Measurements from ENCODE around the gene FBXW12. TPM values are rescaled to one million over a fixed set of nuclear protein-coding genes. Genes with fewer than 3 reads are reported as not detected.

The FBXW12 gene
- total and polyA plus RNA-seq, 4 donors = not detected

DNA sequence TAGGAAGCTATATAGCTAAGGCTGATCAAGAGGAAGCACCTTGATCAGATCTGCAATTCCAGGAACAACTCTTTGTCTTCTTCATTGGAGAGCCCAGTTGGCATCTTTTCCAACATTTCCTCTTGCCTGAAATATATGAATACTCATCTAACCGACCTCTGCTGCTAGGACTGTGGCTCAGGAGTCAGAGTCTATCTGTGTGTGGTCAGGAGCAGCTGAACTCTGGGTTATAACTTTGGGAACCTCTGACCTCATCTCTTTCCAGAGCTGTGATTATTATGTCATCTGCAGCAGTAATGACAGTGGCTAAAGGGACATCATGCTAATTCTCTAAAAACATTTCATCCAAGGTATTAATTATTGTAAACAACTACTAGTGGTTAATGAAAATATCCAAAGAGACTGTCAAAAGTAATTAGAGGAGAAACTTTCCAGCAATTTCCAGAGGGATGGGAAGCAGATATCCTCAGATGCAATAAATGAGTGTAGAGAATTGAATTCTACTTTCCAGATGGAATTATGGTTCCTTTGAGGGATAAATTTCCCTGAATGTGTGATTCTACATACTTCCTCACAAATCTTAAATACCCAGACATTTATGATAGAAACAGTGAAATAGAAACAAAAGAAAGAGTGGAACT is 27.0 kb upstream of the FBXW12 start:
- no peak for DNase-seq (ENCODE audit: low spot score)
- H3K4me1 ChIP-seq (ENCODE audit: control insufficient read depth in 4 of 4, insufficient read depth in 4 of 4, low read length in 3 of 4) = no peaks in the 10 kb centered on the region
- H3K36me3 ChIP-seq (ENCODE audit: control insufficient read depth in 4 of 4, insufficient read depth in 3 of 4, low read depth in 1 of 4, low read length in 3 of 4) = no peaks in the 10 kb centered on the region
- no peak overlapping the region for H3K4me3 ChIP-seq (ENCODE audit: low read depth in 1 of 3, low read length in 3 of 3)
- no peaks in the 10 kb centered on the region for H3K9me3 ChIP-seq (ENCODE audit: control insufficient read depth in 4 of 4, low read length in 3 of 4)
- no peaks in the 10 kb centered on the region for H3K27me3 ChIP-seq (ENCODE audit: control insufficient read depth in 4 of 4, insufficient read depth in 4 of 4, low read length in 3 of 4)
- WGBS = 33% methylated on average over 1 of the region's 1 CpG
- no peak for TF ChIP-seq RXRA (IDR thresholded peaks at IDR 0.05)
- TF ChIP-seq FOXA1 (IDR thresholded peaks at IDR 0.05) = no peak
- TF ChIP-seq, protein P1, sequence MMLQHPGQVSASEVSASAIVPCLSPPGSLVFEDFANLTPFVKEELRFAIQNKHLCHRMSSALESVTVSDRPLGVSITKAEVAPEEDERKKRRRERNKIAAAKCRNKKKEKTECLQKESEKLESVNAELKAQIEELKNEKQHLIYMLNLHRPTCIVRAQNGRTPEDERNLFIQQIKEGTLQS (IDR thresholded peaks at IDR 0.05) = no peak
- no peak for TF ChIP-seq RAD21 (IDR thresholded peaks at IDR 0.05)
- TF ChIP-seq, protein P2, sequence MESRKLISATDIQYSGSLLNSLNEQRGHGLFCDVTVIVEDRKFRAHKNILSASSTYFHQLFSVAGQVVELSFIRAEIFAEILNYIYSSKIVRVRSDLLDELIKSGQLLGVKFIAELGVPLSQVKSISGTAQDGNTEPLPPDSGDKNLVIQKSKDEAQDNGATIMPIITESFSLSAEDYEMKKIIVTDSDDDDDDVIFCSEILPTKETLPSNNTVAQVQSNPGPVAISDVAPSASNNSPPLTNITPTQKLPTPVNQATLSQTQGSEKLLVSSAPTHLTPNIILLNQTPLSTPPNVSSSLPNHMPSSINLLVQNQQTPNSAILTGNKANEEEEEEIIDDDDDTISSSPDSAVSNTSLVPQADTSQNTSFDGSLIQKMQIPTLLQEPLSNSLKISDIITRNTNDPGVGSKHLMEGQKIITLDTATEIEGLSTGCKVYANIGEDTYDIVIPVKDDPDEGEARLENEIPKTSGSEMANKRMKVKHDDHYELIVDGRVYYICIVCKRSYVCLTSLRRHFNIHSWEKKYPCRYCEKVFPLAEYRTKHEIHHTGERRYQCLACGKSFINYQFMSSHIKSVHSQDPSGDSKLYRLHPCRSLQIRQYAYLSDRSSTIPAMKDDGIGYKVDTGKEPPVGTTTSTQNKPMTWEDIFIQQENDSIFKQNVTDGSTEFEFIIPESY (IDR thresholded peaks at IDR 0.05) = no peak
- TF ChIP-seq NR2F2 (IDR thresholded peaks at IDR 0.05) = no peak
- TF ChIP-seq, protein P3, sequence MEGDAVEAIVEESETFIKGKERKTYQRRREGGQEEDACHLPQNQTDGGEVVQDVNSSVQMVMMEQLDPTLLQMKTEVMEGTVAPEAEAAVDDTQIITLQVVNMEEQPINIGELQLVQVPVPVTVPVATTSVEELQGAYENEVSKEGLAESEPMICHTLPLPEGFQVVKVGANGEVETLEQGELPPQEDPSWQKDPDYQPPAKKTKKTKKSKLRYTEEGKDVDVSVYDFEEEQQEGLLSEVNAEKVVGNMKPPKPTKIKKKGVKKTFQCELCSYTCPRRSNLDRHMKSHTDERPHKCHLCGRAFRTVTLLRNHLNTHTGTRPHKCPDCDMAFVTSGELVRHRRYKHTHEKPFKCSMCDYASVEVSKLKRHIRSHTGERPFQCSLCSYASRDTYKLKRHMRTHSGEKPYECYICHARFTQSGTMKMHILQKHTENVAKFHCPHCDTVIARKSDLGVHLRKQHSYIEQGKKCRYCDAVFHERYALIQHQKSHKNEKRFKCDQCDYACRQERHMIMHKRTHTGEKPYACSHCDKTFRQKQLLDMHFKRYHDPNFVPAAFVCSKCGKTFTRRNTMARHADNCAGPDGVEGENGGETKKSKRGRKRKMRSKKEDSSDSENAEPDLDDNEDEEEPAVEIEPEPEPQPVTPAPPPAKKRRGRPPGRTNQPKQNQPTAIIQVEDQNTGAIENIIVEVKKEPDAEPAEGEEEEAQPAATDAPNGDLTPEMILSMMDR (IDR thresholded peaks at IDR 0.05; ENCODE audit: low read depth, low read length, missing input control) = no peak
- TF ChIP-seq TAF1 (conservative IDR thresholded peaks at IDR 0.05) = no peak
- TF ChIP-seq SP1 (IDR thresholded peaks at IDR 0.05) = no peak
- no peak for TF ChIP-seq JUND (IDR thresholded peaks at IDR 0.05)
- TF ChIP-seq, protein P4, sequence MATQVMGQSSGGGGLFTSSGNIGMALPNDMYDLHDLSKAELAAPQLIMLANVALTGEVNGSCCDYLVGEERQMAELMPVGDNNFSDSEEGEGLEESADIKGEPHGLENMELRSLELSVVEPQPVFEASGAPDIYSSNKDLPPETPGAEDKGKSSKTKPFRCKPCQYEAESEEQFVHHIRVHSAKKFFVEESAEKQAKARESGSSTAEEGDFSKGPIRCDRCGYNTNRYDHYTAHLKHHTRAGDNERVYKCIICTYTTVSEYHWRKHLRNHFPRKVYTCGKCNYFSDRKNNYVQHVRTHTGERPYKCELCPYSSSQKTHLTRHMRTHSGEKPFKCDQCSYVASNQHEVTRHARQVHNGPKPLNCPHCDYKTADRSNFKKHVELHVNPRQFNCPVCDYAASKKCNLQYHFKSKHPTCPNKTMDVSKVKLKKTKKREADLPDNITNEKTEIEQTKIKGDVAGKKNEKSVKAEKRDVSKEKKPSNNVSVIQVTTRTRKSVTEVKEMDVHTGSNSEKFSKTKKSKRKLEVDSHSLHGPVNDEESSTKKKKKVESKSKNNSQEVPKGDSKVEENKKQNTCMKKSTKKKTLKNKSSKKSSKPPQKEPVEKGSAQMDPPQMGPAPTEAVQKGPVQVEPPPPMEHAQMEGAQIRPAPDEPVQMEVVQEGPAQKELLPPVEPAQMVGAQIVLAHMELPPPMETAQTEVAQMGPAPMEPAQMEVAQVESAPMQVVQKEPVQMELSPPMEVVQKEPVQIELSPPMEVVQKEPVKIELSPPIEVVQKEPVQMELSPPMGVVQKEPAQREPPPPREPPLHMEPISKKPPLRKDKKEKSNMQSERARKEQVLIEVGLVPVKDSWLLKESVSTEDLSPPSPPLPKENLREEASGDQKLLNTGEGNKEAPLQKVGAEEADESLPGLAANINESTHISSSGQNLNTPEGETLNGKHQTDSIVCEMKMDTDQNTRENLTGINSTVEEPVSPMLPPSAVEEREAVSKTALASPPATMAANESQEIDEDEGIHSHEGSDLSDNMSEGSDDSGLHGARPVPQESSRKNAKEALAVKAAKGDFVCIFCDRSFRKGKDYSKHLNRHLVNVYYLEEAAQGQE (IDR thresholded peaks at IDR 0.05) = no peak
- TF ChIP-seq GABPA (IDR thresholded peaks at IDR 0.05 in 1 of 2, conservative IDR thresholded peaks at IDR 0.05 in 1 of 2) = no peak
- no peak for TF ChIP-seq EGR1 (IDR thresholded peaks at IDR 0.05; ENCODE audit: low read depth in 2 of 2)
- H3K27ac ChIP-seq (ENCODE audit: low read depth in 1 of 2, low read length in 2 of 2) = no peak overlapping the region
- no peak overlapping the region for H3K9ac ChIP-seq (ENCODE audit: low read depth in 1 of 2, low read length in 2 of 2)

DNA sequence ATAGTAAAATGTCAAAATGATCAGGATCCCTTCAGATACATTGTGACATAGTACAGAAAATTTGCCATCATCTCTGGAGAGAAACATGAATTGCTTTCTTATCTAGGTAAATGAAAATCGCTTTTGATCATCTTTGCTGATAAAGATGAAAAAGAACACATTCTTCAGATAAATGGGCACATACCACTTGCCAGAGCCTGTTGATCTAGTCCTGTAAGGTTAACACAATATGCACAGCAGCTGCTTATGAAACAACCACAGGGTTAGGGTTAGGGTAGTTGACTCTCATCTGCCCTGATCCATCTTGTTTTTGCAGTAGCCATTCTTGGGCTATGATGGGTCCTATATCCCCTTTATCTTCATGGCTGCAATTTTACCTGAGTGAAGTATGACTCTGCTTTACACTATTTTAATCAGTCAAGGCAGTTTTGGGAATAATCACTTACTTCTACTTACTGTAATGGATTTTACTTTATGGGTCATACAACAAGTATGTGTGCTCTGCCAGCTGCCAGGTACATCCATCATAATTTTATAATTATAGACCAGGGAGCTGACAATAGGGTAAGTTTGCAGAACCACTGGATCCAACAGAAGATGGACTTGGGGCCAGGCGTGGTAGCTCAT is 26.0 kb upstream of the FBXW12 start:
- Histone ChIP-seq H3K27me3 (ENCODE audit: control insufficient read depth in 4 of 4, insufficient read depth in 4 of 4, low read length in 3 of 4) (no peaks in the 10 kb centered on the region), H3K9ac (ENCODE audit: low read depth in 1 of 2, low read length in 2 of 2) (no peak overlapping the region)
- TF ChIP-seq, protein P1 (IDR thresholded peaks at IDR 0.05) = no peak
- TF ChIP-seq, protein P3 (IDR thresholded peaks at IDR 0.05; ENCODE audit: low read depth, low read length, missing input control) = no peak
- TF ChIP-seq RXRA (IDR thresholded peaks at IDR 0.05) (no peak), HNF4G (IDR thresholded peaks at IDR 0.05) (no peak), GABPA (IDR thresholded peaks at IDR 0.05 in 1 of 2, conservative IDR thresholded peaks at IDR 0.05 in 1 of 2) (no peak), EGR1 (IDR thresholded peaks at IDR 0.05; ENCODE audit: low read depth in 2 of 2) (no peak), TAF1 (conservative IDR thresholded peaks at IDR 0.05) (no peak)
- TF ChIP-seq, protein P5, sequence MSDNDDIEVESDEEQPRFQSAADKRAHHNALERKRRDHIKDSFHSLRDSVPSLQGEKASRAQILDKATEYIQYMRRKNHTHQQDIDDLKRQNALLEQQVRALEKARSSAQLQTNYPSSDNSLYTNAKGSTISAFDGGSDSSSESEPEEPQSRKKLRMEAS (IDR thresholded peaks at IDR 0.05) = no peak
- TF ChIP-seq, protein P4 (IDR thresholded peaks at IDR 0.05) = no peak

More for the DNA sequence above, 26.0 kb upstream of the FBXW12 start:
- Histone ChIP-seq H3K9me3 (ENCODE audit: control insufficient read depth in 4 of 4, low read length in 3 of 4) (no peaks in the 10 kb centered on the region), H3K27ac (ENCODE audit: low read depth in 1 of 2, low read length in 2 of 2) (no peak overlapping the region), H3K4me3 (ENCODE audit: low read depth in 1 of 3, low read length in 3 of 3) (no peak overlapping the region), H3K36me3 (ENCODE audit: control insufficient read depth in 4 of 4, insufficient read depth in 3 of 4, low read depth in 1 of 4, low read length in 3 of 4) (no peaks in the 10 kb centered on the region), H3K4me1 (ENCODE audit: control insufficient read depth in 4 of 4, insufficient read depth in 4 of 4, low read length in 3 of 4) (no peaks in the 10 kb centered on the region)
- no peak for DNase-seq (ENCODE audit: low spot score)
- WGBS = 80% methylated on average over 2 of the region's 2 CpGs
